ENCODE measurements around the gene SYNE1.

The SYNE1 gene

DNA sequence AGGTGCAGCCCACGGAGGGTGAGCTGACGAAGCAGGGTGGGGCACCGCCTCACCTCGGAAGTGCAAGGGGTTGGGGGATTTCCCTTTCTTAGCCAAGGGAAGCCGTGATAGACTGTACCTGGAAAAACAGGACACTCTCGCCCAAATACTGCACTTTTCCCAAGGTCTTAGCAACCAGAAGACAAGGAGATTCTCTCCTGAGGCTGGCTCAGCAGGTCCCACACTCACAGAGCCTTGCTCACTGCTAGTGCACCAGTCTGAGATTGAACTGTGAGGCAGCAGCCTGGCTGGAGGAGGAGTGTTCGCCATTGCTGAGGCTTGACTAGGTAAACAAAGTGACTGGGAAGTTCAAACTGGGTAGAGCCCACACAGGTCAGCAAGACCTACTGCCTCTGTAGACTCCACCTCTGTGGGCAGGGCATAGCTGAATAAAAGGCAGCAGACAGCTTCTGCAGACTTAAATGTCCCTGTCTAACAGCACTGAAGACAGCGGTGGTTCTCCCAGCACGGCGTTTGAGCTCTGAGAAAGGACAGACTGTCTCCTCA is 28.0 kb downstream of the SYNE1 start:
- H3K9me3 ChIP-seq (ENCODE audit: control insufficient read depth, insufficient read depth, low read depth, low read length): no peaks in the 10 kb centered on the region
- H3K4me3 ChIP-seq (ENCODE audit: low read depth, low read length): no peak overlapping the region
- H3K4me1 ChIP-seq (ENCODE audit: control insufficient read depth, insufficient read depth, low read length): no peaks in the 10 kb centered on the region
- no peaks in the 10 kb centered on the region for H3K27me3 ChIP-seq (ENCODE audit: control insufficient read depth, insufficient read depth, low read length)
- no peak overlapping the region for H3K9ac ChIP-seq (ENCODE audit: low read length)
- no peak overlapping the region for H3K27ac ChIP-seq (ENCODE audit: low read depth, low read length)
- H3K36me3 ChIP-seq (ENCODE audit: control insufficient read depth, insufficient read depth, low read length): no peaks in the 10 kb centered on the region

DNA sequence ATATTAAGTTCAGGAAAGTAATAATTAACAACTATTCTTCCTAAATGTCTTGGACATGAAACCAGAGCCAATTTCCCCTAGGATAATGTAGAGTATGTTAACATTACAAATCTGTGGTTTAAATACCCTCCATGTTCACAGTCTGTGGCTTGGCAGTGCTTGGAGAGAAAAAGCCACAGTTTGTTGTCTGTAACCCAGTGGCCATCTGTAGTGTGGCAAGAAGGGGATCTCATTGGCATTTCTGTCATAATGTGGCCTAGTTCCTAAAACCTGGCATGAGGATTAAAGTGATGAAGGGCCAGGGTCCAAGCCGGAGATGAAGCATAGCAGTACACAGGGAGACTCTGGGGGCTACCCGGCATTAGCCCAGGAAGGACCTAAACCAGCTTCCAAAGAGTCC is 31.2 kb downstream of the SYNE1 start:
- Histone ChIP-seq H3K9me3 (ENCODE audit: control insufficient read depth, insufficient read depth, low read depth, low read length) (no peaks in the 10 kb centered on the region), H3K27me3 (ENCODE audit: control insufficient read depth, insufficient read depth, low read length) (no peaks in the 10 kb centered on the region), H3K4me1 (ENCODE audit: control insufficient read depth, insufficient read depth, low read length) (peaks cover 2% of the 10 kb centered on the region; the same call in 1 of the 2 replicates), H3K4me3 (ENCODE audit: low read depth, low read length) (no peak overlapping the region), H3K9ac (ENCODE audit: low read length) (no peak overlapping the region), H3K27ac (ENCODE audit: low read depth, low read length) (no peak overlapping the region), H3K36me3 (ENCODE audit: control insufficient read depth, insufficient read depth, low read length) (no peaks in the 10 kb centered on the region)

DNA sequence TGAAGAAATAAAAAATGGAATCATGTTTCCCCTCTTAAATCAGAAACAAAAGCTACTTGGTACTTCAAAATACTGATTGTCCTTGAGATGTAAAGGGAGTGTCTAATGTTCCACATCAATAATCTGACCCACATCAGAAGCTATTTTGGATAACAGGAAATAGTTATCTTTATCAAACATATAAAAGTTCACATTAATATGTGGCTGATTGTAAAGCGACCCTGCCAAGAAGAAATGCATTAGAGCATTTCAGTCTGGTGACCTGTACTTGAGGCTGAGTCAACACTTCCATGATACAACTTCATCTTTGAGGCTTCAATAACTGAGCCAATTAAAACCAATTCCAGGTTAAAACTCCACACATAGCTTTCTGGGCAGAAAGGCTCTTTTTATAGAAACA is 31.8 kb downstream of the SYNE1 start:
- H3K4me1 ChIP-seq (ENCODE audit: control insufficient read depth, insufficient read depth, low read length): peaks cover 6% of the 10 kb centered on the region; the same call in 1 of the 2 replicates
- H3K36me3 ChIP-seq (ENCODE audit: control insufficient read depth, insufficient read depth, low read length): no peaks in the 10 kb centered on the region
- no peak overlapping the region for H3K4me3 ChIP-seq (ENCODE audit: low read depth, low read length)
- H3K27ac ChIP-seq (ENCODE audit: low read depth, low read length): no peak overlapping the region
- H3K27me3 ChIP-seq (ENCODE audit: control insufficient read depth, insufficient read depth, low read length): no peaks in the 10 kb centered on the region
- no peaks in the 10 kb centered on the region for H3K9me3 ChIP-seq (ENCODE audit: control insufficient read depth, insufficient read depth, low read depth, low read length)
- no peak overlapping the region for H3K9ac ChIP-seq (ENCODE audit: low read length)

DNA sequence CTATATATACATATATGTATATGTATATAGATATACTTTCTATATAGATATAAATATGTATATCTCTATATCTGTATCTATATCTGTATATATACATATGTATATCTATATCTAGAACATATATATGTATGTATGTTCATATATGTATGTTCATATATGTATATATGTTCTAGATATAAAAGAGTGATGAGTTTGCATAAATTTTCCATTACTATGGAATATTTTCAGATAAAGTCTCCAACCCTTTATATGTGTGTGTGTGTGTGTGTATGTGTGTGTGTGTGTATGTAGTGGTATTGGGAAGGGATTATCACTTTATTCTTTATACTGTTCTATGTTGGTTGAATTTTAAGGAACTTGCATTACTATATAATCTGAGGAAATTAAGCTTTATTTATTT is 33.3 kb downstream of the SYNE1 start:
- H3K4me3 ChIP-seq (ENCODE audit: low read depth, low read length): no peak overlapping the region
- no peaks in the 10 kb centered on the region for H3K27me3 ChIP-seq (ENCODE audit: control insufficient read depth, insufficient read depth, low read length)
- H3K9me3 ChIP-seq (ENCODE audit: control insufficient read depth, insufficient read depth, low read depth, low read length): no peaks in the 10 kb centered on the region
- H3K27ac ChIP-seq (ENCODE audit: low read depth, low read length): no peak overlapping the region
- no peak overlapping the region for H3K9ac ChIP-seq (ENCODE audit: low read length)
- H3K4me1 ChIP-seq (ENCODE audit: control insufficient read depth, insufficient read depth, low read length): peaks cover 6% of the 10 kb centered on the region; the same call in 1 of the 2 replicates
- no peaks in the 10 kb centered on the region for H3K36me3 ChIP-seq (ENCODE audit: control insufficient read depth, insufficient read depth, low read length)

DNA sequence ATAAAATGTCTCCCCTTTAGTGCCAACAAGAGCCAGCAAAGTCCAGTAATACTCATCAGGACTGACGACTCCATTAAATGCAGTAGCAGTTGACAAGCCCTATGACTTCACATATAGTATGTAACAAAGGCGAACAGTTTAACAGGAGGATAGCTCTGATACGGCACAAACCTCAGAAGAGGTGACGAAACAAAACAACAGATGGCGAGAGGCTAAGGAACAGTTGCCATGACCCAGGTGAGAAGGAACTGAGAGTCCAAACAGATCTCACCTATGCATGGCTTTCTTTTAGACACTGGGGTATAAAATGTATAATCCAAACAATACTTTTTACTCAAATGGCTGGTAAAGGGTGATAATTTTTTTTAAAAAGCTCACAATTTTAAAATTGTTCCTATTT is 37.1 kb downstream of the SYNE1 start:
- H3K4me1 ChIP-seq (ENCODE audit: control insufficient read depth, insufficient read depth, low read length): peaks cover 6% of the 10 kb centered on the region; the same call in 1 of the 2 replicates
- H3K27ac ChIP-seq (ENCODE audit: low read depth, low read length): no peak overlapping the region
- no peaks in the 10 kb centered on the region for H3K36me3 ChIP-seq (ENCODE audit: control insufficient read depth, insufficient read depth, low read length)
- no peaks in the 10 kb centered on the region for H3K9me3 ChIP-seq (ENCODE audit: control insufficient read depth, insufficient read depth, low read depth, low read length)
- no peaks in the 10 kb centered on the region for H3K27me3 ChIP-seq (ENCODE audit: control insufficient read depth, insufficient read depth, low read length)
- no peak overlapping the region for H3K9ac ChIP-seq (ENCODE audit: low read length)
- H3K4me3 ChIP-seq (ENCODE audit: low read depth, low read length): no peak overlapping the region

DNA sequence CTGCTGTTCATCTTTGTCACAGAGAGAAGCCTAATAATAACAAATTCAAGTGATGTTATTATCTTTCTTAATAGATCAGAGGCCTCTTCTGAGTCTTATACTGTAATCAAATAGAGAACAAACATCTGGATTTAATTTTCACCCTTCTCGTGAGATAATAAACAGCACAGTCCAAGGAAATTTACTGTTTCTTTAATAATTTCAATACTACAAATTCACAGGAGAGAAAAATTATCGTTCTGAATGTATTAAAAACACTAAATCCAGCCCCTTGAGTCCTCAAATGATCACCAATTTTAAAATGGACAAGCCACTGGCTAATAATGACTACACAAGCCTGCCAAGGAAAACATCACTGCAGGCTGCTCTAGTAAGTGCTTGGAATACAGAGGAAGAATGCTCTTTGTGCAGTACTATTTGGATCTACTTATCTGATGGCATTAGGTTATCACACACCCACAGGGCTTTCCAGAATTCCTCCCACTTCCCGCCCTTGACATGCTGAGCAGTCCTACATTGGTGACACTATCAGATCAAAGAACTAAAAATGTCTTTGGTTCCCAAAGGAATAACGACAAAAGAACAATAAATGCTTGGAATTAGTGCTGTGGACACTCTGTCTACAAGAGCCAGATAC is 38.1 kb downstream of the SYNE1 start:
- no peaks in the 10 kb centered on the region for H3K9me3 ChIP-seq (ENCODE audit: control insufficient read depth, insufficient read depth, low read depth, low read length)
- H3K4me3 ChIP-seq (ENCODE audit: low read depth, low read length): no peak overlapping the region
- no peaks in the 10 kb centered on the region for H3K36me3 ChIP-seq (ENCODE audit: control insufficient read depth, insufficient read depth, low read length)
- H3K27me3 ChIP-seq (ENCODE audit: control insufficient read depth, insufficient read depth, low read length): no peaks in the 10 kb centered on the region
- H3K27ac ChIP-seq (ENCODE audit: low read depth, low read length): no peak overlapping the region
- H3K9ac ChIP-seq (ENCODE audit: low read length): no peak overlapping the region
- H3K4me1 ChIP-seq (ENCODE audit: control insufficient read depth, insufficient read depth, low read length): peaks cover 6% of the 10 kb centered on the region; the same call in 1 of the 2 replicates

DNA sequence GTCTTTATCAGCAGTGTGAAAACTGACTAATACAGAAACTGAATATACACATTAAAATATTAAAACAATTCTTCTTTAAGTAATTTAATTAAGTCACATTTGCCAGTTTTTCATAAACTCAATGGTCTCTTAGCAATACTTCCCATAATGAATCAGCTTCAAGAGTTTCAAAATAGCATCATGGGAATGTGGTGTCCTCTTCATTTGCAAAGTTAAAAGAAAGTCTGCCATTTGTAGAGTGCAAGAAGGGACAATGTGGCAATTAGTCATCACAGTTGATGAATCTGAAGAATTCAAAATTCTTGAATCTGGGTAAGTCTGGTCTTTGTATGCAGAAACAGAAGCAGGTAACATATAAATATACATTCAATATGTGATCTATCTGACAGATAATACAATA is 38.7 kb downstream of the SYNE1 start:
- peaks cover 6% of the 10 kb centered on the region; the same call in 1 of the 2 replicates for H3K4me1 ChIP-seq (ENCODE audit: control insufficient read depth, insufficient read depth, low read length)
- H3K9me3 ChIP-seq (ENCODE audit: control insufficient read depth, insufficient read depth, low read depth, low read length): no peaks in the 10 kb centered on the region
- H3K9ac ChIP-seq (ENCODE audit: low read length): no peak overlapping the region
- H3K4me3 ChIP-seq (ENCODE audit: low read depth, low read length): no peak overlapping the region
- no peak overlapping the region for H3K27ac ChIP-seq (ENCODE audit: low read depth, low read length)
- H3K36me3 ChIP-seq (ENCODE audit: control insufficient read depth, insufficient read depth, low read length): no peaks in the 10 kb centered on the region
- H3K27me3 ChIP-seq (ENCODE audit: control insufficient read depth, insufficient read depth, low read length): no peaks in the 10 kb centered on the region

DNA sequence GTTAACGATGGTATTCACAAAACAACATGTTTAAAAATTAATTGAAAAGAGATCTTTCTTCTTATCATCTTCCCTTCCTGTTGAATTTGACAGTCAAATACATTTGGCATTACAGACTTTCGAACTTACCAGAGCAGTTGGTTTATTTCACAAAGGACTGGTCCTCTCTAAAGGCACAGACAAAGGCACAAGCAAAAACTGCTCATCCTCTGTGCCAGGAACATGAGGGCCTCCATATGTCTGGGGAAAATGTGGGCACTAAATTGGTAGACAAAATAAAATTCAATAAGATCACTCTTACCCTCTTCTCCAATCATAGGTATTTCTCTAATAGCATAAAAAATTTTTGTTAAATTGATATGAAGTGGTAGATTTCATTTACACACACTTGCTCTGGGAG is 40.4 kb downstream of the SYNE1 start:
- H3K27me3 ChIP-seq (ENCODE audit: control insufficient read depth, insufficient read depth, low read length): no peaks in the 10 kb centered on the region
- no peak overlapping the region for H3K4me3 ChIP-seq (ENCODE audit: low read depth, low read length)

DNA sequence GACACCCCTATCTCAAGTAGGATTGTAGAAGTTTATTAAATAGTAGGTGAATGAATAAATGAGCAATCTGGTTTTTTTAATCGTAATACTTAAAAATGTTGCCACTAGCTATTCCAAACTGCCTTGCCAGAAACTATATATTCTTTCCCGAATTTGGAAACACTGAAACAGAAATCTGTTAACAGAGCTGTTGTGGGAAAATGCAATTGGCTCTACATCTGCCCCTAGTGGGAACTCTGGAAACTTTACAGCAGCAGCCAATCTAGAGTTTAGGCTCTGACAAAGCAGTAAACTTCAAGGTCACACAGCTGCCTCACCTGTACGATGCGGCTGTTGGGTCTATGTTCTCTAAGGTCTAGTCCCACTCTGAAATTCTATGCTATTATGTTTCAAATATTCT is 41.7 kb downstream of the SYNE1 start:
- Histone ChIP-seq H3K27ac (ENCODE audit: low read depth, low read length) (no peak overlapping the region), H3K4me3 (ENCODE audit: low read depth, low read length) (no peak overlapping the region), H3K27me3 (ENCODE audit: control insufficient read depth, insufficient read depth, low read length) (no peaks in the 10 kb centered on the region), H3K9ac (ENCODE audit: low read length) (no peak overlapping the region), H3K9me3 (ENCODE audit: control insufficient read depth, insufficient read depth, low read depth, low read length) (no peaks in the 10 kb centered on the region), H3K36me3 (ENCODE audit: control insufficient read depth, insufficient read depth, low read length) (no peaks in the 10 kb centered on the region), H3K4me1 (ENCODE audit: control insufficient read depth, insufficient read depth, low read length) (no peaks in the 10 kb centered on the region)

More for the DNA sequence above, 40.4 kb downstream of the SYNE1 start:
- Histone ChIP-seq H3K4me1 (ENCODE audit: control insufficient read depth, insufficient read depth, low read length) (peaks cover 6% of the 10 kb centered on the region; the same call in 1 of the 2 replicates), H3K27ac (ENCODE audit: low read depth, low read length) (no peak overlapping the region), H3K9ac (ENCODE audit: low read length) (no peak overlapping the region), H3K9me3 (ENCODE audit: control insufficient read depth, insufficient read depth, low read depth, low read length) (no peaks in the 10 kb centered on the region), H3K36me3 (ENCODE audit: control insufficient read depth, insufficient read depth, low read length) (no peaks in the 10 kb centered on the region)

DNA sequence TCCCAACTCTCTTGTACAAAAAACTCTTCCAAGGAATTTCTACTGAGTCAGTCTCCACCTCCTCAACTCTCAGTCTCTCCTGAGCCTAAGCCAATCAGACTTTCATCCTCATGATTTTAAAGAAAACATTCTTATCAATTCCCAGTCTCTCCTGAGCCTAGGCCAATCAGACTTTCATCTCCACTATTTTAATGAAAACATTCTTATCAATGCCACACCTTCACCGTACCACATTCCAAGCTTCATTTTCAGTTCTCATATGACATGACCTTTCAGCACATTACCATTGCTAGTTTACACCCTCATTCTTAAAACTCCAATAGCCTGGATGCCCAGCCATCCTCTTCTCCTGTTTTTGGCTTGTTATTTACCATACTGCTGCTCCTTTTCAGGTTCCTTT is 42.5 kb downstream of the SYNE1 start:
- H3K4me3 ChIP-seq (ENCODE audit: low read depth, low read length): no peak overlapping the region
- no peak overlapping the region for H3K27ac ChIP-seq (ENCODE audit: low read depth, low read length)
- H3K4me1 ChIP-seq (ENCODE audit: control insufficient read depth, insufficient read depth, low read length): no peaks in the 10 kb centered on the region
- H3K36me3 ChIP-seq (ENCODE audit: control insufficient read depth, insufficient read depth, low read length): no peaks in the 10 kb centered on the region
- no peaks in the 10 kb centered on the region for H3K9me3 ChIP-seq (ENCODE audit: control insufficient read depth, insufficient read depth, low read depth, low read length)
- no peaks in the 10 kb centered on the region for H3K27me3 ChIP-seq (ENCODE audit: control insufficient read depth, insufficient read depth, low read length)
- no peak overlapping the region for H3K9ac ChIP-seq (ENCODE audit: low read length)

DNA sequence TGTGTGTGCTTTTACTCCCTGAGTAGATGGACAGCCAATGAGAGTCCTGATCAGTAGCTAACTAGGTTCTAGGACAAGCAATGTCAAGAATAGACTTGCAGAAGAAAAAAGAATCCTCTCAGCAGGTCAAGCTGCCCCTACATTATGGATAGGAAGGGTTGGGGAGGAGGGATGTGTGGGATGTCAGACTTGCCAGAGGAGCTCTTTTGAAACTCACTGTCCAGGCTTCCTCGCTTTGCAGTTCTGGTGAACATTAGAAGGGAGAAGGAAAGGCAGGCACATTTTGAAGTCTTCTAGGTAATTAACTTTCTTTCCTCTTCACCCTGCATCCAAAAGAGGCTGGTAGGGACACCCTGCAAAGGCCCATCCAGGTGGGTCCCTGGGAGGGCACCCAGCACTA is 48.7 kb downstream of the SYNE1 start:
- H3K27ac ChIP-seq (ENCODE audit: low read depth, low read length): no peak overlapping the region

More for the DNA sequence above, 48.7 kb downstream of the SYNE1 start:
- H3K9ac ChIP-seq (ENCODE audit: low read length): no peak overlapping the region
- H3K9me3 ChIP-seq (ENCODE audit: control insufficient read depth, insufficient read depth, low read depth, low read length): no peaks in the 10 kb centered on the region
- H3K36me3 ChIP-seq (ENCODE audit: control insufficient read depth, insufficient read depth, low read length): no peaks in the 10 kb centered on the region
- H3K4me1 ChIP-seq (ENCODE audit: control insufficient read depth, insufficient read depth, low read length): no peaks in the 10 kb centered on the region
- H3K4me3 ChIP-seq (ENCODE audit: low read depth, low read length): no peak overlapping the region
- no peaks in the 10 kb centered on the region for H3K27me3 ChIP-seq (ENCODE audit: control insufficient read depth, insufficient read depth, low read length)

Data from HUES6 (cell line).